ENCODE data around the gene GDPD4.

The GDPD4 gene

GRCh38 chr11:77189588-77190210 lies 111.8 kb downstream of the GDPD4 start:
- DNase-seq (ENCODE audit: low read depth) = no peak
- in situ Hi-C loops (cut with HindIII; ENCODE audit: low sequenced_read_pairs) = no loop called here
- TF ChIP-seq CTCF (IDR thresholded peaks at IDR 0.05; ENCODE audit: low read depth, low read length, missing control alignments) = no peak
- no peak overlapping the region for H3K4me3 ChIP-seq (ENCODE audit: low read depth, low read length)

DNA sequence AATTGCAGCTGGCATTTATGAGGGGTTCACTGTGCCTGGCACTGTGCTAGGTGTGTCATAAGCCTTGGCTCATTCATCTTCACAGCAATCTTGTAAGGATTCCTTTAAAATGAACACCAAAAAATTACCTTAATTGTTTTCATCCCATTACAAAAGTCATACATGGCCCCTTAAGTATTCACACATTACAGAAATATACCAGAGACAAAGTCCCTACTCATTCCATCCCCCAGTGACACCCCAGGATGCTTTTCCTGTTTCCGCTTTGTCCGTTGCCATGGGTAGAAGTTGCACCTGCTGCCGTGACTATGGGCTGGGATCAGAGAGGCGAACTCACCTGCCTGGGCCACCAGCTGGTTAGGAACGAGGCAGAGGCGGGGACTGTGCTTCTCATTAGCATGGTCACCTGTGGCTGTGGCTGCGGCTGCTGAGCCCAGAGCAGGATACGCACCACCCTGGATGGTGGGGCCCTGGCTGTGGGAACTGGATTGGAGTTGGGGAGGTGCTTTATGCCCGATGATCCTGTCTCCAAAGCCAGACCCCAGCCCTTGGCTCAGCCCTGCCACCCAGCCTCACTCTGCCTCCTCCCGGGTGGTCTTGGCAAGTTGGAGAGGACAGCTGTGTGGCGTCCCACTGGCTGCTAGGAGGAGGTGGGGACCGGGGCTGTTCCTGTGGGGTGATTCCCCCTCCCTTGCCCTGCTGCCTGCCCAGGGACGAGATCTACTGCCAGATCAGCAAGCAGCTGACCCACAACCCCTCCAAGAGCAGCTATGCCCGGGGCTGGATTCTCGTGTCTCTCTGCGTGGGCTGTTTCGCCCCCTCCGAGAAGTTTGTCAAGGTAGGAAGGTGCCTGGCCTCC lies 112.6 kb downstream of the GDPD4 start:
- TF ChIP-seq CTCF (IDR thresholded peaks at IDR 0.05; ENCODE audit: low read depth, low read length, missing control alignments) = no peak
- in situ Hi-C loops (cut with HindIII; ENCODE audit: low sequenced_read_pairs) = no loop called here
- no peak overlapping the region for H3K4me3 ChIP-seq (ENCODE audit: low read depth, low read length)
- no peak for DNase-seq (ENCODE audit: low read depth)

DNA sequence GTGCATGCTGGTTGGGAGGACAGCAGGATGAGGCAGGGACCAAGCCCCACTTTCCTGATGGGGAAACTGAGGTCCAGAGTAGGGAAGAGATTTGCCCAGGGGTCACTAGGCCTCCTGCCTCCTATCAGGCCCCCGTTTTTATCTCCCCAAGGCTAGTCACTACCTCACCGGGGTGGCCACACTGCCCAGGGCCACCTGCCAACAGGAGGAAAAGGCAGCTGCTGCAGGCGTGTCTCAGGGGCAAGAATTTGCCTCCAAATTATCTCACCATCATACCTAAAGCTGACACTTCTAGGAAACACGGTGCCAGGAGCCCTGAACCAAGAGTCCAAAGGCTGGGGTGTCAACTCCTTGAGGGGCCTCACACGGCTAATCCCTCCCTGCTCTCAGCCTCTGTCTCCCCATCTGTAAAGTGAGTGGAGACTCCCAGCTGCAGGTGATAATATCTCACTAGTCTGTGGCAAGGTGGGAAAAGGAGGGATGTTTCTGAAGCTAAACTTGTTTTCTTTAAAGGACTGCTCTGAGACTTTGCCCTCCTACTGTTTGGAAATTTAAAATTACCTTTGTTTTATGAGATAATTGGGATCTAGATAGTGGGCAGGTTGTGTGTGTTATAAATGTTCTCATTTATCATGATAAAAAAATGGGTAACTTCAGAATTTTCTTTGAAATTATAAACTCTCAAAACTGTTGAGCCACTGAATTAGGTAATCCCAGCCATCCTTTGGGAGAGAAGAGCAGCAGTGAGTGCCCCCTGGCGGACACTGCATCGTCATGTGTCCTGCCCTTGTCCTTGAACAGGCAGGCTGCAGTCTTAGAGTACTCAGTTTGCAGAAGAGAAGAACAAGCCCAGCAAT lies 113.5 kb downstream of the GDPD4 start:
- in situ Hi-C loops (cut with HindIII; ENCODE audit: low sequenced_read_pairs) = no loop called here
- peak; percentile 64 for DNase-seq (ENCODE audit: low read depth)
- no peak overlapping the region for H3K4me3 ChIP-seq (ENCODE audit: low read depth, low read length)
- TF ChIP-seq CTCF (IDR thresholded peaks at IDR 0.05; ENCODE audit: low read depth, low read length, missing control alignments) = peak; percentile 89

- TF ChIP-seq CTCF (IDR thresholded peaks at IDR 0.05; ENCODE audit: low read depth, low read length, missing control alignments) = no peak
- H3K4me3 ChIP-seq (ENCODE audit: low read depth, low read length) = no peak overlapping the region
- in situ Hi-C loops (cut with HindIII; ENCODE audit: low sequenced_read_pairs) = no loop called here
- no peak for DNase-seq (ENCODE audit: low read depth)
Measured at GRCh38 chr11:77187111-77187750, 114.3 kb downstream of the GDPD4 start.

- H3K4me3 ChIP-seq (ENCODE audit: low read depth, low read length) = no peak overlapping the region
- DNase-seq (ENCODE audit: low read depth) = no peak
- in situ Hi-C loops (cut with HindIII; ENCODE audit: low sequenced_read_pairs) = no loop called here
- TF ChIP-seq CTCF (IDR thresholded peaks at IDR 0.05; ENCODE audit: low read depth, low read length, missing control alignments) = no peak
Measured at GRCh38 chr11:77186302-77186701, 115.2 kb downstream of the GDPD4 start.
